ENCODE data around the gene PKHD1.
"Not testable (repeated sequence)": the region's sequence is repeated elsewhere in the genome, so short reads cannot be mapped to it uniquely, and the experiment has no call there.

The PKHD1 gene

GRCh38 chr6:51995214-51995755 is 92.1 kb downstream of the PKHD1 start:
- no peak overlapping the region for H3K4me3 ChIP-seq (ENCODE audit: extremely low read depth, insufficient read depth, low read length, poor library complexity, severe bottlenecking)
- H3K4me1 ChIP-seq (ENCODE audit: control insufficient read depth, insufficient read depth, low read length, poor library complexity, severe bottlenecking): no peaks in the 10 kb centered on the region
- 73 to 86% methylated on average over 1 of the region's 1 CpG for WGBS, 2 experiments (ENCODE audit: insufficient coverage in 2 of 2)
- no peaks in the 10 kb centered on the region for H3K9me3 ChIP-seq (ENCODE audit: control insufficient read depth, low read length)
- no peaks in the 10 kb centered on the region for H3K36me3 ChIP-seq (ENCODE audit: control insufficient read depth, insufficient read depth, low read length)
- H3K27ac ChIP-seq (ENCODE audit: low read depth, low read length, severe bottlenecking): no peak overlapping the region

GRCh38 chr6:51992876-51993275 is 94.5 kb downstream of the PKHD1 start:
- 82 to 88% methylated on average over 3 of the region's 3 CpGs for WGBS, 2 experiments (ENCODE audit: insufficient coverage in 2 of 2)
- H3K4me3 ChIP-seq (ENCODE audit: extremely low read depth, insufficient read depth, low read length, poor library complexity, severe bottlenecking): no peak overlapping the region
- H3K27ac ChIP-seq (ENCODE audit: low read depth, low read length, severe bottlenecking): no peak overlapping the region
- no peaks in the 10 kb centered on the region for H3K36me3 ChIP-seq (ENCODE audit: control insufficient read depth, insufficient read depth, low read length)
- H3K4me1 ChIP-seq (ENCODE audit: control insufficient read depth, insufficient read depth, low read length, poor library complexity, severe bottlenecking): no peaks in the 10 kb centered on the region
- no peaks in the 10 kb centered on the region for H3K9me3 ChIP-seq (ENCODE audit: control insufficient read depth, low read length)

GRCh38 chr6:51989789-51990188 is 97.6 kb downstream of the PKHD1 start:
- Histone ChIP-seq H3K27ac (ENCODE audit: low read depth, low read length, severe bottlenecking) (no peak overlapping the region), H3K4me3 (ENCODE audit: extremely low read depth, insufficient read depth, low read length, poor library complexity, severe bottlenecking) (no peak overlapping the region), H3K36me3 (ENCODE audit: control insufficient read depth, insufficient read depth, low read length) (no peaks in the 10 kb centered on the region), H3K9me3 (ENCODE audit: control insufficient read depth, low read length) (no peaks in the 10 kb centered on the region), H3K4me1 (ENCODE audit: control insufficient read depth, insufficient read depth, low read length, poor library complexity, severe bottlenecking) (no peaks in the 10 kb centered on the region)
- WGBS, 2 experiments (ENCODE audit: insufficient coverage in 2 of 2): 100% methylated on average over 1 of the region's 1 CpG; no CpG with 5 or more reads in 1 of the 2 experiments

- WGBS, 2 experiments (ENCODE audit: insufficient coverage in 2 of 2): 75 to 88% methylated on average over 2 to 3 of the region's 5 CpGs
- H3K27ac ChIP-seq (ENCODE audit: low read depth, low read length, severe bottlenecking): no peak overlapping the region
- H3K4me1 ChIP-seq (ENCODE audit: control insufficient read depth, insufficient read depth, low read length, poor library complexity, severe bottlenecking): no peaks in the 10 kb centered on the region
- no peak overlapping the region for H3K4me3 ChIP-seq (ENCODE audit: extremely low read depth, insufficient read depth, low read length, poor library complexity, severe bottlenecking)
- H3K36me3 ChIP-seq (ENCODE audit: control insufficient read depth, insufficient read depth, low read length): no peaks in the 10 kb centered on the region
- no peaks in the 10 kb centered on the region for H3K9me3 ChIP-seq (ENCODE audit: control insufficient read depth, low read length)
Observed at GRCh38 chr6:51986864-51987263, 100.5 kb downstream of the PKHD1 start.

GRCh38 chr6:51983564-51983963 is 103.8 kb downstream of the PKHD1 start:
- 63 to 100% methylated on average over 1 of the region's 5 CpGs for WGBS, 2 experiments (ENCODE audit: insufficient coverage in 2 of 2)
- Histone ChIP-seq H3K36me3 (ENCODE audit: control insufficient read depth, insufficient read depth, low read length) (no peaks in the 10 kb centered on the region), H3K4me3 (ENCODE audit: extremely low read depth, insufficient read depth, low read length, poor library complexity, severe bottlenecking) (no peak overlapping the region), H3K27ac (ENCODE audit: low read depth, low read length, severe bottlenecking) (peak overlapping the region; percentile 59), H3K9me3 (ENCODE audit: control insufficient read depth, low read length) (no peaks in the 10 kb centered on the region), H3K4me1 (ENCODE audit: control insufficient read depth, insufficient read depth, low read length, poor library complexity, severe bottlenecking) (no peaks in the 10 kb centered on the region)

GRCh38 chr6:51982695-51983094 is 104.7 kb downstream of the PKHD1 start:
- not testable (repeated sequence) for H3K4me3 ChIP-seq (ENCODE audit: extremely low read depth, insufficient read depth, low read length, poor library complexity, severe bottlenecking); H3K9me3 ChIP-seq (ENCODE audit: control insufficient read depth, low read length); H3K27ac ChIP-seq (ENCODE audit: low read depth, low read length, severe bottlenecking); H3K36me3 ChIP-seq (ENCODE audit: control insufficient read depth, insufficient read depth, low read length); H3K4me1 ChIP-seq (ENCODE audit: control insufficient read depth, insufficient read depth, low read length, poor library complexity, severe bottlenecking)
- no CpG with 5 or more reads among the region's 5 CpGs for WGBS, 2 experiments (ENCODE audit: insufficient coverage in 2 of 2)

- Histone ChIP-seq H3K4me3 (ENCODE audit: extremely low read depth, insufficient read depth, low read length, poor library complexity, severe bottlenecking) (no peak overlapping the region), H3K9me3 (ENCODE audit: control insufficient read depth, low read length) (no peaks in the 10 kb centered on the region), H3K27ac (ENCODE audit: low read depth, low read length, severe bottlenecking) (no peak overlapping the region), H3K4me1 (ENCODE audit: control insufficient read depth, insufficient read depth, low read length, poor library complexity, severe bottlenecking) (no peaks in the 10 kb centered on the region), H3K36me3 (ENCODE audit: control insufficient read depth, insufficient read depth, low read length) (no peaks in the 10 kb centered on the region)
- 96 to 100% methylated on average over 4 to 8 of the region's 9 CpGs for WGBS, 2 experiments (ENCODE audit: insufficient coverage in 2 of 2)
Observed at GRCh38 chr6:51976374-51976773, 111.0 kb downstream of the PKHD1 start.

- H3K9me3 ChIP-seq (ENCODE audit: control insufficient read depth, low read length): no peaks in the 10 kb centered on the region
- no peak overlapping the region for H3K4me3 ChIP-seq (ENCODE audit: extremely low read depth, insufficient read depth, low read length, poor library complexity, severe bottlenecking)
- WGBS, 2 experiments (ENCODE audit: insufficient coverage in 2 of 2): 80 to 100% methylated on average over 1 of the region's 3 CpGs
- H3K27ac ChIP-seq (ENCODE audit: low read depth, low read length, severe bottlenecking): no peak overlapping the region
- H3K4me1 ChIP-seq (ENCODE audit: control insufficient read depth, insufficient read depth, low read length, poor library complexity, severe bottlenecking): no peaks in the 10 kb centered on the region
- no peaks in the 10 kb centered on the region for H3K36me3 ChIP-seq (ENCODE audit: control insufficient read depth, insufficient read depth, low read length)
Observed at GRCh38 chr6:51972659-51973058, 114.8 kb downstream of the PKHD1 start.

GRCh38 chr6:51968265-51968664 is 119.1 kb downstream of the PKHD1 start:
- H3K4me3 ChIP-seq (ENCODE audit: extremely low read depth, insufficient read depth, low read length, poor library complexity, severe bottlenecking): no peak overlapping the region
- H3K4me1 ChIP-seq (ENCODE audit: control insufficient read depth, insufficient read depth, low read length, poor library complexity, severe bottlenecking): no peaks in the 10 kb centered on the region
- no peaks in the 10 kb centered on the region for H3K9me3 ChIP-seq (ENCODE audit: control insufficient read depth, low read length)
- 100% methylated on average over 1 of the region's 2 CpGs for WGBS, 2 experiments (ENCODE audit: insufficient coverage in 2 of 2)
- no peak overlapping the region for H3K27ac ChIP-seq (ENCODE audit: low read depth, low read length, severe bottlenecking)
- no peaks in the 10 kb centered on the region for H3K36me3 ChIP-seq (ENCODE audit: control insufficient read depth, insufficient read depth, low read length)

GRCh38 chr6:51965222-51965801 is 122.1 kb downstream of the PKHD1 start:
- WGBS, 2 experiments (ENCODE audit: insufficient coverage in 2 of 2): 75 to 86% methylated on average over 2 of the region's 3 CpGs
- Histone ChIP-seq H3K9me3 (ENCODE audit: control insufficient read depth, low read length) (no peaks in the 10 kb centered on the region), H3K4me3 (ENCODE audit: extremely low read depth, insufficient read depth, low read length, poor library complexity, severe bottlenecking) (no peak overlapping the region), H3K27ac (ENCODE audit: low read depth, low read length, severe bottlenecking) (no peak overlapping the region), H3K4me1 (ENCODE audit: control insufficient read depth, insufficient read depth, low read length, poor library complexity, severe bottlenecking) (no peaks in the 10 kb centered on the region), H3K36me3 (ENCODE audit: control insufficient read depth, insufficient read depth, low read length) (no peaks in the 10 kb centered on the region)

GRCh38 chr6:51963980-51964379 is 123.4 kb downstream of the PKHD1 start:
- H3K36me3 ChIP-seq (ENCODE audit: control insufficient read depth, insufficient read depth, low read length): no peaks in the 10 kb centered on the region
- no peak overlapping the region for H3K4me3 ChIP-seq (ENCODE audit: extremely low read depth, insufficient read depth, low read length, poor library complexity, severe bottlenecking)
- peak overlapping the region; percentile 34 for H3K27ac ChIP-seq (ENCODE audit: low read depth, low read length, severe bottlenecking)
- no peaks in the 10 kb centered on the region for H3K4me1 ChIP-seq (ENCODE audit: control insufficient read depth, insufficient read depth, low read length, poor library complexity, severe bottlenecking)
- no peaks in the 10 kb centered on the region for H3K9me3 ChIP-seq (ENCODE audit: control insufficient read depth, low read length)
- 90 to 100% methylated on average over 2 of the region's 4 CpGs for WGBS, 2 experiments (ENCODE audit: insufficient coverage in 2 of 2)
